Activated naive CD4-positive, alpha-beta T cell treated with anti-CD3 and anti-CD28 coated beads, Interleukin-2, amount 10 ng/mL, durations not matched to agents 7 days and 5 days (primary cell): ENCODE measurements around the gene ASPSCR1.

ENCODE experiments used
- CTCF ChIA-PET: fragments of 350-600 bp; sonication (Branson Sonifier 250); formaldehyde crosslinking; loops from one replicate; lab custom pipeline; 2021; ENCODE audit warnings: antibody characterized with exemption; lab: Charles Lee
- DNase-seq: peaks from one replicate; pipeline ENCODE4 v3.0.0-alpha.2; 2020
- H3K27ac Mint-ChIP-seq: one replicate; pipeline ENCODE4 v1.8.0; 2021; ENCODE audit warnings: mild to moderate bottlenecking, moderate library complexity, mixed read lengths
- H3K27me3 Mint-ChIP-seq: one replicate; pipeline ENCODE4 v1.8.0; 2021; ENCODE audit warnings: mild to moderate bottlenecking, mixed read lengths
- H3K36me3 Mint-ChIP-seq: one replicate; pipeline ENCODE4 v1.8.0; 2021; ENCODE audit warnings: mixed read lengths
- H3K4me1 Mint-ChIP-seq: one replicate; pipeline ENCODE4 v1.8.0; 2021; ENCODE audit warnings: mixed read lengths
- H3K4me3 Mint-ChIP-seq: one replicate; pipeline ENCODE4 v1.8.0; 2021; ENCODE audit warnings: mild to moderate bottlenecking, moderate library complexity, mixed read lengths
- H3K9me3 Mint-ChIP-seq: one replicate; pipeline ENCODE4 v1.8.0; 2021; ENCODE audit warnings: mixed read lengths

Gene ASPSCR1

GRCh38 chr17:82025401-82026107, 48.1 kb downstream of the ASPSCR1 start:
- no peak for DNase-seq
- H3K27me3 Mint-ChIP-seq: no peaks in the 10 kb centered on the region
- CTCF ChIA-PET: interaction anchor here (1.7 kb wide), 1 partner anchor 66 kb away, joined by 8 read pairs; no protein-coding TSS in a partner anchor
- H3K27ac Mint-ChIP-seq: no peak overlapping the region
- H3K9me3 Mint-ChIP-seq: no peaks in the 10 kb centered on the region
- H3K4me3 Mint-ChIP-seq: peak overlapping the region; percentile 15
- H3K4me1 Mint-ChIP-seq: peaks cover 47% of the 10 kb centered on the region
- H3K36me3 Mint-ChIP-seq: peaks cover 15% of the 10 kb centered on the region

- Mint-ChIP-seq H3K4me1 (peaks cover 33% of the 10 kb centered on the region), H3K9me3 (no peaks in the 10 kb centered on the region), H3K27ac (no peak overlapping the region), H3K27me3 (peaks cover 12% of the 10 kb centered on the region), H3K4me3 (no peak overlapping the region), H3K36me3 (peaks cover 14% of the 10 kb centered on the region)
- no peak for DNase-seq
- CTCF ChIA-PET: interaction anchor here (2.1 kb wide), 1 partner anchor 9 kb away, joined by 7 read pairs; the partner anchor contains the start of gene DCXR
These were observed 50.8 kb downstream of the ASPSCR1 start for GRCh38 chr17:82028246-82028645.

DNA sequence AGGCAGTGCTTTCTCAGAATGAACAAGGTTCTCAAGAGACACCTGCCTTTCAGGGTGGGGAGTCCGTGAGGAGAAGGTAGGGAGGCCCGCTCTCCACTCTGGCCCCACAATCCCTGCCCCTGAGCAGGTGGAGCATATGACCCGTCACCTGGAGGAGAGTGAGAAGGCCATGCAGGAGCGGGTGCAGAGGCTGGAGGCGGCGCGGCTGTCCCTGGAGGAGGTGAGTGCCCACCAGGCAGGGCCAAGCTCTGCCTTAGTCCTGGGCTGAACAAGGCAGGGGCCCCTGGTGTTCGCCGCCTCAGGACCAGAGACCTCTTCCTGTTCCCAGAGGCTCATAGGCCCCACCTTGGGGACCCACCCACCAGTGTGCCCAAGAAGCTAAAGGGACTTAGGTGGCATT, 51.5 kb downstream of the ASPSCR1 start:
- no peak for DNase-seq
- Mint-ChIP-seq H3K27ac (no peak overlapping the region), H3K9me3 (no peaks in the 10 kb centered on the region), H3K27me3 (peaks cover 14% of the 10 kb centered on the region), H3K36me3 (peaks cover 14% of the 10 kb centered on the region), H3K4me1 (peaks cover 30% of the 10 kb centered on the region), H3K4me3 (peak overlapping the region; percentile 18)
- CTCF ChIA-PET: interaction anchor here (1.3 to 2.5 kb wide), 4 partner anchors 9 to 128 kb away, joined by 6 to 16 read pairs (median 11); no protein-coding TSS in a partner anchor

- DNase-seq: no peak
- peak overlapping the region; percentile 48 for H3K4me3 Mint-ChIP-seq
- peaks cover 26% of the 10 kb centered on the region for H3K4me1 Mint-ChIP-seq
- CTCF ChIA-PET: interaction anchor here (1.3 to 2.5 kb wide), 5 partner anchors 9 to 209 kb away, joined by 6 to 16 read pairs (median 10); no protein-coding TSS in a partner anchor
- peaks cover 14% of the 10 kb centered on the region for H3K36me3 Mint-ChIP-seq
- no peak overlapping the region for H3K27ac Mint-ChIP-seq
- H3K27me3 Mint-ChIP-seq: peaks cover 14% of the 10 kb centered on the region
- H3K9me3 Mint-ChIP-seq: no peaks in the 10 kb centered on the region
These were observed 52.0 kb downstream of the ASPSCR1 start for GRCh38 chr17:82029391-82029790.

- H3K27ac Mint-ChIP-seq: no peak overlapping the region
- H3K9me3 Mint-ChIP-seq: no peaks in the 10 kb centered on the region
- DNase-seq: no peak
- H3K27me3 Mint-ChIP-seq: peaks cover 14% of the 10 kb centered on the region
- CTCF ChIA-PET: interaction anchor here (0.8 to 2.5 kb wide), 12 partner anchors 8 to 320 kb away, joined by 3 to 16 read pairs (median 4); partner anchors contain the start of gene CENPX
- peaks cover 14% of the 10 kb centered on the region for H3K36me3 Mint-ChIP-seq
- H3K4me1 Mint-ChIP-seq: peaks cover 25% of the 10 kb centered on the region
- peak overlapping the region; percentile 48 for H3K4me3 Mint-ChIP-seq
These were observed 52.6 kb downstream of the ASPSCR1 start for GRCh38 chr17:82029990-82030469.

GRCh38 chr17:82030470-82031302, 53.3 kb downstream of the ASPSCR1 start:
- H3K9me3 Mint-ChIP-seq: no peaks in the 10 kb centered on the region
- CTCF ChIA-PET: interaction anchor here (0.6 to 2.5 kb wide), 18 partner anchors 8 to 319 kb away, joined by 3 to 16 read pairs (median 4); partner anchors contain the start of gene CENPX
- peak; percentile 90 for DNase-seq
- H3K4me1 Mint-ChIP-seq: peaks cover 27% of the 10 kb centered on the region
- peak overlapping the region; percentile 78 for H3K4me3 Mint-ChIP-seq
- peak overlapping the region; percentile 76 for H3K27ac Mint-ChIP-seq
- peaks cover 14% of the 10 kb centered on the region for H3K27me3 Mint-ChIP-seq
- H3K36me3 Mint-ChIP-seq: peaks cover 15% of the 10 kb centered on the region

GRCh38 chr17:82031303-82031884, 54.0 kb downstream of the ASPSCR1 start, which contains the start of gene RAC3:
RAC3 (plus strand) TSS chr17:82031678; CDS start chr17:82031762, 84 bp downstream.
- Mint-ChIP-seq H3K27ac (peak within 1 kb of the TSS; percentile 76), H3K4me1 (peaks cover 28% of the 10 kb centered on the region), H3K4me3 (peak within 1 kb of the TSS; percentile 78), H3K27me3 (peaks cover 14% of the 10 kb centered on the region), H3K9me3 (no peaks in the 10 kb centered on the region), H3K36me3 (peaks cover 15% of the 10 kb centered on the region)
- CTCF ChIA-PET: interaction anchor here (0.7 to 2.5 kb wide), 4 partner anchors 19 to 125 kb away, joined by 3 to 12 read pairs (median 4); no protein-coding TSS in a partner anchor
- DNase-seq: no peak

DNA sequence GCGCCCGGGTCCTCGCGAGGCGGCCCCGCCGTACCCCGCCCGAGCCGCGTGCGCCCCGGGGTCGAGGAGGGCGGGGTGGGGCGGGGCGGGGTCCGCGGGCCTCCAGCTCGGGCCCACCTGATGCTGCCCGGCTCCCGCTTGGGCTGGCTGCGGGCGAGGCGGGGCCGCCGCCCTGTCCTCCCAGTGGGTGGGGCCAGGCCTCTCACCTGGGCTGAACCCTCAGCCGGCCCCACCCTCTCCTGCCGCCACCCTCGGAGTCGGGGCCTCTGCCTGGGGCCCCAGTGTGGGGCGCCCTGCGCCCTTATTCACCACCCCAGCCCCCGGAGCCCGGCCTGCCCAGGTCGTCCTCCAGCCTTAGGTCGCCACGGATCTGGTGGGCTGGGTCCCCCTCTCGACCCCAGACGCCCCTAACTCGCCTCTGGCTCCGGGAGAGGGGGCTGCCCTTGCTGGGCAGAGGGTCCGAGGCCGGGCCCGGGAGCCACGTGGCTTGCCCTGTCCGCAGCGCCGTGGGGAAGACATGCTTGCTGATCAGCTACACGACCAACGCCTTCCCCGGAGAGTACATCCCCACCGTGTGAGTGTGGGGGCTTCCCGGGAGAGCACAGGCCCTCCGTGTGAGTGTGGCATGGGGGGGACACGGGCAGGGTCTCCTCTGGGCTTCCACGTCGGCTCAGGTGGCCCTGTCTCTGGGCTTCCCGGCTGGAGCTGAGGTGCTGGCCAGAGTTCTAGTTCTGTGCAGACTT, 54.6 kb downstream of the ASPSCR1 start:
- DNase-seq: peak; percentile 71
- peaks cover 15% of the 10 kb centered on the region for H3K36me3 Mint-ChIP-seq
- no peaks in the 10 kb centered on the region for H3K9me3 Mint-ChIP-seq
- peaks cover 14% of the 10 kb centered on the region for H3K27me3 Mint-ChIP-seq
- H3K27ac Mint-ChIP-seq: no peak overlapping the region
- peaks cover 26% of the 10 kb centered on the region for H3K4me1 Mint-ChIP-seq
- peak overlapping the region; percentile 45 for H3K4me3 Mint-ChIP-seq
- CTCF ChIA-PET: interaction anchor here (0.7 to 1.6 kb wide), 3 partner anchors 18 to 122 kb away, joined by 3 to 5 read pairs (median 4); no protein-coding TSS in a partner anchor

DNA sequence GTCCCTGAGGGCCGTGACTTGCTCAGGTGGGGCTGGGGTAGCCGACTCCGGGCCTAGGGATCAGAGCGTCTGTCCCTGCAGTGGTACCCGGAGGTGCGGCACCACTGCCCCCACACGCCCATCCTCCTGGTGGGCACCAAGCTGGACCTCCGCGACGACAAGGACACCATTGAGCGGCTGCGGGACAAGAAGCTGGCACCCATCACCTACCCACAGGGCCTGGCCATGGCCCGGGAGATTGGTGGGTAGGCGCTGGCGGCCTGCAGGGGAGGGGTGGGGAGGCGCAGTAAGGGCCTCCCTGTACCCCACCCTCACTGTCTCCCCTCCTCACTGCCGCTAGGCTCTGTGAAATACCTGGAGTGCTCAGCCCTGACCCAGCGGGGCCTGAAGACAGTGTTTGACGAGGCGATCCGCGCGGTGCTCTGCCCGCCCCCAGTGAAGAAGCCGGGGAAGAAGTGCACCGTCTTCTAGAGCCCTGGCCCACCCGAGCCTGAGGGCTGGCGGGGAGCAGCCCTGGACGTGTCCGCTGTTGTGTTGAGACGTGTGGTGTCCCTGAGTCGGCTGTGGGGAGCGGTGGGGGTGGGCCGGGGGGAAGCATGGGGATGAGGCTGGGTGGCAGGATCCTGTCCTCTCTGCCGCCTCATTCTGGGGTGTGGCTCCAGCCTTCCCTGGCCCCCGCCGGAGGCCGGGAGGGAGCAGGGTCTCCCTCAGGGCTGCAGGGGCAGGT, 56.1 kb downstream of the ASPSCR1 start:
- H3K4me1 Mint-ChIP-seq: peaks cover 26% of the 10 kb centered on the region
- no peaks in the 10 kb centered on the region for H3K9me3 Mint-ChIP-seq
- H3K4me3 Mint-ChIP-seq: no peak overlapping the region
- H3K27me3 Mint-ChIP-seq: peaks cover 18% of the 10 kb centered on the region
- no peak overlapping the region for H3K27ac Mint-ChIP-seq
- CTCF ChIA-PET: no interaction called here
- DNase-seq: no peak
- H3K36me3 Mint-ChIP-seq: peaks cover 11% of the 10 kb centered on the region

DNA sequence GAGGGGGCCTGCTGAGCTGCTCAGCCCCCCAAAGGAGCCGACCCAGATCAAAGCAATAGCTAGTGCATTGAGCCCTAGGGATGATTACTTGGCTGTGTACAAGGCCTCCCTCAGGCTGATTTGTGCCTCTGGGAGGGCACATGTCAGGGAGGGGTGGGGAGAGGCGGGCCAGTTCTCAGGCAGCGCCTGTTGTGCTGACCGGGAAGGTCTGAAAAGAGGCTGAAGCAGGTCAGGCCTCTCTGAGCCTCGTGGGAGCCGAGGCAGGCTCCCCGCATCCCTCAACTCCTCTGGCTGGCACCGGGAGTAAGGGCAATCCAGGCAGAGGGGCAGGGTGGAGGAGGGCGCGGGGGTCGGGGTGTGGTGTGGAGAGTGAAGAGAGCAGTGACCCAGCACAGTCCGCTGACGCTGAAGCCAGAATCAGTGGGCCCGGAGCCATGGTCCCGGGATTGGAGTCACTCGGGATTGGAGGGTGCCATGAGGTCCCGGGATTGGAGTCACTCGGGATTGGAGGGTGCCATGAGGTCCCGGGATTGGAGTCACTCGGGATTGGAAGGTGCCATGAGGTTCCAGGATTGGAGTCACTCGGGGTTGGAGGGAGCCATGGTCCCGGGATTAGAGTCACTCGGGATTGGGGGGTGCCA, 57.1 kb downstream of the ASPSCR1 start:
- CTCF ChIA-PET: no interaction called here
- Mint-ChIP-seq H3K27ac (no peak overlapping the region), H3K36me3 (peaks cover 6% of the 10 kb centered on the region), H3K4me3 (no peak overlapping the region), H3K4me1 (peaks cover 33% of the 10 kb centered on the region), H3K9me3 (no peaks in the 10 kb centered on the region), H3K27me3 (peaks cover 20% of the 10 kb centered on the region)
- no peak for DNase-seq

DNA sequence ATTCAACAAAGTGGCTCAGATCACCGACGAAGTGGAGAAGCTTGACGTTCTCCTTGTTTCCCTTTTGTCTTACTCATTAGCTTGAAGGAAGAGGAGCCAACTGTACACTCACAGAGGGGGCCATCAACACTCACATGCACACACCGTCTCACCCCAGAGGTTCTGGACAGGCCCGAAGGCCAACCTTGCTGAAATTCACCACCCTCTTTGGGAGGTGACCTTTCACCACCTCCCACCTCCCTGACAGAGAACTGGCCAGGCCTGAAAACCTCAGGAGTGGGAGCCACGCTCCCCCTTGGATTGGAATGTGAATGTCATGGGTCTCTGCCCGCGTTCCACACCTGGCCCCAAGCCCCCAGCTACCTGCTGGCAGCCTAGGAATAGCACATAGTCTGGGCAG, 58.1 kb downstream of the ASPSCR1 start:
- no peak for DNase-seq
- H3K27me3 Mint-ChIP-seq: peaks cover 25% of the 10 kb centered on the region
- H3K4me3 Mint-ChIP-seq: peak overlapping the region; percentile 87
- H3K4me1 Mint-ChIP-seq: peaks cover 30% of the 10 kb centered on the region
- no peaks in the 10 kb centered on the region for H3K9me3 Mint-ChIP-seq
- CTCF ChIA-PET: no interaction called here
- peaks cover 4% of the 10 kb centered on the region for H3K36me3 Mint-ChIP-seq
- H3K27ac Mint-ChIP-seq: peak overlapping the region; percentile 67

DNA sequence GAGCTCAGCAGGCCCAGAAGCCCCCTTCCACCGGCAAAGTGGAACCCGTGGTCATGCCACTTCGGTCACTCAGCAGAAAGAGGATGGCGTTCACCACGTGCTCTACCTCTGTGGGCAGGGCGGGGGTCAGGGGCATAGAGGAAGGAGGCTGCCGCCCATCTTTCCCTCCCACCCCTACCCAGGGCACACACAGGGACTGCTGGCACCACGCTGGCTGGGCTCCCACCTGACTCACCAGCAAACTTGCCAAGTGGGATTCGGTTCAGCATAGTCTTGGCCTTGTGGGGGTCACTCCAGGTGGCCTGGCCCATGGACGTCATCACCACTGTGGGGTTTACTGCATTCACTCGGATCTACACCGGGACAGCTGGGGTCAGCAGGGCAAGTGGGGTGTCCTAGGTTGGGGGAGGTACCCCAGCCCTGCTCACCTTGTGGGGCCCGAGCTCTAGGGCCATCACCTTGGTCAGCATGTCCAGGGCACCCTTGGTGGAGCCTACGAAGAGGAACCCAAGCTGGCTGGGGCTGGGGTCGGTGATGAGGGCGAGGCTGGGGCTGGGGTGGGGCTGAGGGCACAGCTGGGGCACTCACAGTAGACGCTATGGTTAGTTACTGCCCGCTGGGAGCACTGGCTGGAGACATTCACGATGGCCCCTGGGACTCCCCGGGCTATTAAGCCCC, 58.7 kb downstream of the ASPSCR1 start:
- Mint-ChIP-seq H3K36me3 (peaks cover 4% of the 10 kb centered on the region), H3K27ac (no peak overlapping the region), H3K27me3 (peaks cover 27% of the 10 kb centered on the region), H3K9me3 (no peaks in the 10 kb centered on the region), H3K4me1 (peaks cover 28% of the 10 kb centered on the region), H3K4me3 (peak overlapping the region; percentile 87)
- DNase-seq: no peak
- CTCF ChIA-PET: interaction anchor here (1.1 kb wide), 1 partner anchor 14 kb away, joined by 3 read pairs; no protein-coding TSS in a partner anchor
